Iris pigment epithelial cell (primary cell): ENCODE measurements around the gene ZDHHC21.

Experiments used
- DNase-seq: peaks from one replicate; pipeline ENCODE4 v3.0.0-alpha.2; 2011; ENCODE audit warnings: low read depth

The ZDHHC21 gene

GRCh38 chr9:14693251-14693861 lies at the start of gene ZDHHC21:
Gene ZDHHC21, minus strand, starts transcription at chr9:14693432. Its CDS starts 19,092 bp downstream, at chr9:14674340.
- DNase-seq, result peak; percentile 41

- no peak for DNase-seq
These were observed 48.1 kb upstream of the ZDHHC21 start for GRCh38 chr9:14741369-14741768.

GRCh38 chr9:14733133-14733532 lies 39.9 kb upstream of the ZDHHC21 start:
- no peak for DNase-seq

GRCh38 chr9:14731294-14731981 lies 38.2 kb upstream of the ZDHHC21 start:
- no peak for DNase-seq

GRCh38 chr9:14730461-14730898 lies 37.2 kb upstream of the ZDHHC21 start:
- DNase-seq, result no peak

GRCh38 chr9:14723301-14723700 lies 30.1 kb upstream of the ZDHHC21 start:
- DNase-seq, result no peak

GRCh38 chr9:14722391-14723035 lies 29.3 kb upstream of the ZDHHC21 start, which contains the start of gene CER1:
Gene CER1, minus strand, starts transcription at chr9:14722733. Its CDS starts 61 bp downstream, at chr9:14722672.
- no peak for DNase-seq

- no peak for DNase-seq
These were observed 26.1 kb upstream of the ZDHHC21 start for GRCh38 chr9:14719231-14719923.

GRCh38 chr9:14715102-14715501 lies 21.9 kb upstream of the ZDHHC21 start:
- peak; percentile 57 for DNase-seq

GRCh38 chr9:14713187-14713767 lies 20.0 kb upstream of the ZDHHC21 start:
- DNase-seq, result no peak

- peak; percentile 82 for DNase-seq
These were observed 17.6 kb upstream of the ZDHHC21 start for GRCh38 chr9:14710804-14711203.

- no peak for DNase-seq
These were observed 13.4 kb upstream of the ZDHHC21 start for GRCh38 chr9:14706530-14707140.

- DNase-seq, result no peak
These were observed 11.8 kb upstream of the ZDHHC21 start for GRCh38 chr9:14705079-14705478.

GRCh38 chr9:14704281-14704680 lies 11.0 kb upstream of the ZDHHC21 start:
- DNase-seq, result no peak

GRCh38 chr9:14702200-14702720 lies 9.0 kb upstream of the ZDHHC21 start:
- no peak for DNase-seq

GRCh38 chr9:14692470-14693250 lies 572 bp downstream of the ZDHHC21 start:
- peak; percentile 11 for DNase-seq

GRCh38 chr9:14690948-14691730 lies 2.1 kb downstream of the ZDHHC21 start:
- peak; percentile 8 for DNase-seq

- peak; percentile 90 for DNase-seq
These were observed 6.1 kb downstream of the ZDHHC21 start for GRCh38 chr9:14687042-14687719.

GRCh38 chr9:14686168-14686567 lies 7.1 kb downstream of the ZDHHC21 start:
- no peak for DNase-seq
